ENCODE results near the gene AHRR. TPM values are rescaled to one million over a fixed set of nuclear protein-coding genes. Genes with fewer than 3 reads are reported as not detected.

Gene AHRR
- total and polyA plus RNA-seq, 2 donors from 2014 or later: 0.71 to 1.7 TPM

DNA sequence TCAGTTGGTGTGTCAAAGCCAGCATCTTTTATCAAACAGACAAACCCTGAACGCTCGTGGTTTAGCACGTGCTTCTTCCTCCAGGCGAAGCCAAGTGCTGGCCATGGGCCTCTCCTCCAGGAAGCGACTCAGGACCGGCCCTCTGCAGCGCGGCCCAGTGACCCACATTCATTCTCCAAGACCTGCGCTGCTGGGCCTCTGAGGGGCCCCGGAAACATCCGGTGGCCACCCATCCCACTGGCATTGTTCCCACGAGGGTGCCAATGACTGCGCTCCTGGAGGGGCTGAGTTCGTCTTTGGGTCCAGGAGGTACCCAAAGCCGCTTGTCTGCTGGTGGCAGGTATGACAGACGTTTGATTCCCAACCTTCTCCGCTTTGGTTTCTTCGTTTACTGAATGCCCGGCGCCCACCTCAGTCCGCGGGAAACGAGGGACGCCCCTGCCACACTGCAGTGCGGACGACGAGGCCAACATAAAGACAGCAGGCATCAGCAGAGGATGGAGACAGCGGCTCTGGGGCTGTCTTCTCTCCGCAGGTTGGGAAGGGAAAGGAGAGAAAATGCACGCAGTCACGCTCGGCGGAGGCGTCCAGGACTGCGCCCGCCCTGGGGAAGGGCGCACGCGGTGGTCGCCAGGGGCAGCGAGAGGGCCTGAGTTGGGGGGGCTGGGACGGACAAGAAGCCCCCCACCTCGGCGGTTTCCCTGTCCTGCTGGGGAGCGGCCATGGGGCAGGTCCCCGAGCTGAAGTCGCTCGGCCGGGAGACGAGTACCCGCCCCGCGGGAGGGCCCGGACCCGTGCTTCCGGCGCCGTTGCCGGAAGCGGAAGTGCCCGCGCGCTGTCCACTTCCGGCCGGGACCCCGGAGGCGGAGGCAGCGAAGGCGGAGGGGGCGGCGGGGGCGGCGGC is 121.1 kb downstream of the AHRR start, which contains the start of gene EXOC3:
TSS of gene EXOC3 (plus strand) at position 842 of the 904 bp plus-strand sequence. CDS start 3,030 bp downstream, outside the sequence.
- Histone ChIP-seq H3K4me1 (ENCODE audit: control insufficient read depth in 2 of 3, insufficient read depth in 2 of 3, low read depth in 1 of 3, low read length in 3 of 3) (peaks cover 0 to 16% (median 6%) of the 10 kb centered on the region in 3 donors), H3K27me3 (ENCODE audit: control insufficient read depth, insufficient read depth, low read length) (no peaks in the 10 kb centered on the region), H3K36me3 (ENCODE audit: control insufficient read depth in 2 of 3, insufficient read depth in 3 of 3, low read length in 3 of 3) (peaks cover 0 to 7% (median 7%) of the 10 kb centered on the region in 3 donors), H3K9ac (ENCODE audit: low read length in 3 of 3) (peak within 1 kb of the TSS; percentile 78 to 99 (median 95)), H3K27ac (ENCODE audit: low read depth in 2 of 2, low read length in 2 of 2) (peak within 1 kb of the TSS; percentile 32 to 37), H3K9me3 (ENCODE audit: control insufficient read depth in 2 of 3, insufficient read depth in 1 of 3, low read length in 3 of 3) (no peaks in the 10 kb centered on the region), H3K4me3 (ENCODE audit: low read length in 3 of 3) (peak within 1 kb of the TSS; percentile 82 to 98 (median 98))
- intact Hi-C loops (cut with DNase I): loop anchor here (10.0 kb wide), 1 partner anchor 462 kb away; no protein-coding TSS in a partner anchor
- TF ChIP-seq, protein P1, sequence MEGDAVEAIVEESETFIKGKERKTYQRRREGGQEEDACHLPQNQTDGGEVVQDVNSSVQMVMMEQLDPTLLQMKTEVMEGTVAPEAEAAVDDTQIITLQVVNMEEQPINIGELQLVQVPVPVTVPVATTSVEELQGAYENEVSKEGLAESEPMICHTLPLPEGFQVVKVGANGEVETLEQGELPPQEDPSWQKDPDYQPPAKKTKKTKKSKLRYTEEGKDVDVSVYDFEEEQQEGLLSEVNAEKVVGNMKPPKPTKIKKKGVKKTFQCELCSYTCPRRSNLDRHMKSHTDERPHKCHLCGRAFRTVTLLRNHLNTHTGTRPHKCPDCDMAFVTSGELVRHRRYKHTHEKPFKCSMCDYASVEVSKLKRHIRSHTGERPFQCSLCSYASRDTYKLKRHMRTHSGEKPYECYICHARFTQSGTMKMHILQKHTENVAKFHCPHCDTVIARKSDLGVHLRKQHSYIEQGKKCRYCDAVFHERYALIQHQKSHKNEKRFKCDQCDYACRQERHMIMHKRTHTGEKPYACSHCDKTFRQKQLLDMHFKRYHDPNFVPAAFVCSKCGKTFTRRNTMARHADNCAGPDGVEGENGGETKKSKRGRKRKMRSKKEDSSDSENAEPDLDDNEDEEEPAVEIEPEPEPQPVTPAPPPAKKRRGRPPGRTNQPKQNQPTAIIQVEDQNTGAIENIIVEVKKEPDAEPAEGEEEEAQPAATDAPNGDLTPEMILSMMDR (IDR thresholded peaks at IDR 0.05; ENCODE audit: borderline replicate concordance, extremely low read depth, insufficient read depth): no peak
- DNase-seq (peak in 4 of 5 donors; percentile 76 to 92 (median 83)), FAIRE-seq (no peak)

DNA sequence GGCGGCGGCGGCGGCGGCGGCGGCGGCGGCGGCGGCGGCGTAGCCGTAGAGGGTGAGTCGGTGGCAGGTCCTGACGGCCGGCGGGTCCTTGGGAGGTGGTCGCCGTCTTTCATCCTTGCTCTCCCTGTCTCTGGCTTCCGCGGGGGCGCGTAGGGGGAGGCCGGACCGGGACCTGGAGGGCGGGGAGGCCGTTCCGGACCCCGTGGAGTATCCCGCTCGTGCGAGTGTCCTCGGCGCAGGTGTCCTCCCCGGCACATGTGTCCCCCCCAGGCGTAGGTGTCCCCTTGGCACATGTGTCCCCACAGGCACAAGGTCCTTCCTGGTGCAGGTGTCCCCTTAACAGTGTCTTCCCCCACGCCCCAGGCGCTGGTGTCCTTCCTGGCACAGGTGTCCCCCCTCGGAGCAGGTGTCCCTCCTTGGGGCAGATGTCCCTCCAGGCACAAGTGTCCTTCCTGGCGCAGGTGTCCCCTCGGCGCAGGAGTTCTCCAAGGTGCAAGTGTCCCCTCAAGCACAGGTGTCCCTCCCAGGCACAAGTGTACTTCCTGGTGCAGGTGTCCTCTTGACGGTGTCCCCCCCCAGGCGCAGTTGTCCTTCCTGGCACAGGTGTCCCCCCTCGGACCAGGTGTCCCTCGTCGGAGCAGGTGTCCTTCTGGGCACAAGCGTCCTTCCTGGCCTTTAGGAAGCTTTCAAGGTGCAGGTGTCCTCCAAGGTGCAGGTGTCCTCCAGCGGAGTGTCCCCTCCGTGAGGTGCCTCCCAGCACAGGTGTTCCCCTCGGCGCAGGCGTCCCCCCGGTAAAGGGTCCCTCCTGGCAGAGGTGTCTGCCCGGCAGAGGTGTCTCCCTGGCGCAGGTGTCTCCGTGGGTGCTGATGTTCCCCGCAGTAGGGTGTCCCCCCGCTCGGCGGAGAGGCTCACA is 122.0 kb downstream of the AHRR start:
- H3K9ac ChIP-seq (ENCODE audit: low read length in 3 of 3): peak overlapping the region; percentile 78 to 99 (median 95)
- H3K27ac ChIP-seq (ENCODE audit: low read depth in 2 of 2, low read length in 2 of 2): no peak overlapping the region
- no peak for FAIRE-seq
- H3K36me3 ChIP-seq (ENCODE audit: control insufficient read depth in 2 of 3, insufficient read depth in 3 of 3, low read length in 3 of 3): peaks cover 2 to 16% (median 16%) of the 10 kb centered on the region in 3 donors
- peaks cover 0 to 16% (median 6%) of the 10 kb centered on the region in 3 donors for H3K4me1 ChIP-seq (ENCODE audit: control insufficient read depth in 2 of 3, insufficient read depth in 2 of 3, low read depth in 1 of 3, low read length in 3 of 3)
- TF ChIP-seq, protein P1 (IDR thresholded peaks at IDR 0.05; ENCODE audit: borderline replicate concordance, extremely low read depth, insufficient read depth): no peak
- peak overlapping the region; percentile 82 to 98 (median 98) for H3K4me3 ChIP-seq (ENCODE audit: low read length in 3 of 3)
- no peaks in the 10 kb centered on the region for H3K9me3 ChIP-seq (ENCODE audit: control insufficient read depth in 2 of 3, insufficient read depth in 1 of 3, low read length in 3 of 3)
- intact Hi-C loops (cut with DNase I): loop anchor here (10.0 kb wide), 1 partner anchor 461 kb away; no protein-coding TSS in a partner anchor
- H3K27me3 ChIP-seq (ENCODE audit: control insufficient read depth, insufficient read depth, low read length): no peaks in the 10 kb centered on the region
- peak in 2 of 5 donors; percentile 85 to 86 for DNase-seq

GRCh38 chr5:444226-444625 is 122.7 kb downstream of the AHRR start:
- H3K27me3 ChIP-seq (ENCODE audit: control insufficient read depth, insufficient read depth, low read length): no peaks in the 10 kb centered on the region
- no peak overlapping the region for H3K9ac ChIP-seq (ENCODE audit: low read length in 3 of 3)
- H3K27ac ChIP-seq (ENCODE audit: low read depth in 2 of 2, low read length in 2 of 2): no peak overlapping the region
- TF ChIP-seq, protein P1 (IDR thresholded peaks at IDR 0.05; ENCODE audit: borderline replicate concordance, extremely low read depth, insufficient read depth): no peak
- peaks cover 4 to 23% (median 22%) of the 10 kb centered on the region in 3 donors for H3K36me3 ChIP-seq (ENCODE audit: control insufficient read depth in 2 of 3, insufficient read depth in 3 of 3, low read length in 3 of 3)
- DNase-seq (peak in 1 of 5 donors; percentile 48), FAIRE-seq (no peak)
- intact Hi-C loops (cut with DNase I): loop anchor here (10.0 kb wide), 1 partner anchor 461 kb away; no protein-coding TSS in a partner anchor
- H3K4me1 ChIP-seq (ENCODE audit: control insufficient read depth in 2 of 3, insufficient read depth in 2 of 3, low read depth in 1 of 3, low read length in 3 of 3): peaks cover 0 to 16% (median 6%) of the 10 kb centered on the region in 3 donors
- peak overlapping the region in 1 of 3 donors; percentile 98 for H3K4me3 ChIP-seq (ENCODE audit: low read length in 3 of 3)
- no peaks in the 10 kb centered on the region for H3K9me3 ChIP-seq (ENCODE audit: control insufficient read depth in 2 of 3, insufficient read depth in 1 of 3, low read length in 3 of 3)
